GM18873 (cell line): ENCODE measurements around the gene NFU1.

ENCODE experiments used
- ATAC-seq: cut with Tn5 transposase; IDR thresholded peaks from one replicate; pipeline ENCODE4 v1.9.1; 2021; ENCODE audit warnings: mild to moderate bottlenecking, moderate library complexity, moderate number of reproducible peaks; ENCODE audit not compliant: unreplicated experiment, low FRiP score

NFU1 gene

GRCh38 chr2:69390001-69390400 is 47.2 kb downstream of the NFU1 start:
- ATAC-seq, result no peak

- no peak for ATAC-seq
Observed at GRCh38 chr2:69389271-69389670, 48.0 kb downstream of the NFU1 start.

- ATAC-seq, result no peak
Observed at GRCh38 chr2:69387770-69388481, 49.3 kb downstream of the NFU1 start.

- ATAC-seq, result peak; percentile 69
Observed at GRCh38 chr2:69386789-69387734, 50.2 kb downstream of the NFU1 start, which contains the start of gene GFPT1. Gene GFPT1 (minus strand): TSS chr2:69387227. CDS start chr2:69387071, 156 bp downstream.

- peak; percentile 23 for ATAC-seq
Observed at GRCh38 chr2:69386360-69386759, 50.9 kb downstream of the NFU1 start.

GRCh38 chr2:69385443-69386151 is 51.6 kb downstream of the NFU1 start:
- ATAC-seq, result no peak

- ATAC-seq, result no peak
Observed at GRCh38 chr2:69384618-69385081, 52.6 kb downstream of the NFU1 start.

GRCh38 chr2:69383176-69383812 is 53.9 kb downstream of the NFU1 start:
- ATAC-seq, result no peak

- no peak for ATAC-seq
Observed at GRCh38 chr2:69382547-69382946, 54.7 kb downstream of the NFU1 start.

- ATAC-seq, result no peak
Observed at GRCh38 chr2:69381337-69381737, 55.9 kb downstream of the NFU1 start.

- no peak for ATAC-seq
Observed at GRCh38 chr2:69380072-69380917, 56.9 kb downstream of the NFU1 start.

GRCh38 chr2:69376403-69376802 is 60.8 kb downstream of the NFU1 start:
- no peak for ATAC-seq

- ATAC-seq, result no peak
Observed at GRCh38 chr2:69375494-69376353, 61.5 kb downstream of the NFU1 start.

GRCh38 chr2:69372767-69373166 is 64.5 kb downstream of the NFU1 start:
- ATAC-seq, result no peak

GRCh38 chr2:69369802-69370201 is 67.4 kb downstream of the NFU1 start:
- no peak for ATAC-seq

GRCh38 chr2:69368588-69368987 is 68.6 kb downstream of the NFU1 start:
- ATAC-seq, result no peak

- no peak for ATAC-seq
Observed at GRCh38 chr2:69359371-69359770, 77.9 kb downstream of the NFU1 start.

- no peak for ATAC-seq
Observed at GRCh38 chr2:69358914-69359313, 78.3 kb downstream of the NFU1 start.
